ENCODE results near the gene KIRREL3. TPM values are rescaled to one million over a fixed set of nuclear protein-coding genes. Genes with fewer than 3 reads are reported as not detected.

KIRREL3 gene
- polyA plus RNA-seq, 1 donor (not counting 4 experiments of a cell fraction or from before 2014, with no cell fraction given): 0.04 TPM

DNA sequence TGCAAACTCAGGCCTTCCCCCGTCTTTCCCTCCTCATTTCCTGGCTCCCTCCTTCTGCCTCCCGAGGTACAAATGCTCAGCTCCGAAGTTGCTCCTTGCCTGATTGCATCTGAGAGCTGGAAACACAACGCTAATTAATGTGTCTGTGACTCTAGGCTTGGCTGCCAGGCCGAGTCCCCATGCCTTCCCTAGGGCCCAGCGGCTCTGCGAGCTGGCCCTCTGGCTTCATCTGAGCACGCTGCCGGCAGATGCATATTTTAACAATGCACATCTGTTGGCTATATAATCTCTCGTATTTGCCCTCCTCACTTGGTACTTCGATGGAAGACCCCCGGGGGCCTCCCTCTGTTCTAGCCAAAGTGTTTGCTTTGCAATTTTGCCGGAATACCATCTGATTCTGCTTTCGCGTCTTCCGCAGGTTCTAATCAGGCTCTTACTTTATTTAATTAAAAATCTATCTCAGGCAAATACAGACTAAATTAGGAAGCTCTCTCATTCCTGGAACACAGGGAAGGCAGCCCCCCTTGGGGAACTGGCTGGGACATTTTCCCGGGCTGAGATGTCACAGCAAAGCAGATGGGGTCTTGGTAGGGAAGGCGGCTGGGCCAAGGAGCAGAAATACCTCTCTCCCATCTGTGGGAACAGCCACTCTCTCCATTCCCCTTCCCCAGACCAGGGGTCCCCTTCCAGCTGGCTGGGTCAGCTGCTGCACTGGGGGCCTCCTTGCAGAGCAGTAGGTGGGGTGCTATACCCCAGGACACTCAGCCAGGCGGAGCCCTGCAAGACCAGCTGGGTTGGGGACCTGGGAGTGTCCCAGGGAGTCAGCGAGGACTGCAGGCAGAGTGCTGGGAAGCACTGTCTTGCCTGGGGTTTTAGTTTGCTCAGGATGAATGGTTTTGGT, 482.2 kb downstream of the KIRREL3 start:
- Histone ChIP-seq H3K4me2 (ENCODE audit: control insufficient read depth, extremely low read depth, insufficient read depth, low read depth, low read length) (no peak overlapping the region), H3K4me3 (ENCODE audit: control insufficient read depth in 2 of 3, extremely low read depth in 1 of 3, insufficient read depth in 2 of 3, low read depth in 1 of 3, low read length in 3 of 3) (no peak overlapping the region), H3K79me2 (ENCODE audit: control insufficient read depth, insufficient read depth, low read length) (no peaks in the 10 kb centered on the region), H3K9ac (ENCODE audit: control insufficient read depth, extremely low read depth, insufficient read depth, low read length) (no peak overlapping the region), H4K20me1 (ENCODE audit: control insufficient read depth, extremely low read depth, insufficient read depth, low read length) (no peaks in the 10 kb centered on the region), H3K9me1 (ENCODE audit: control insufficient read depth, extremely low read depth, insufficient read depth, low read length) (no peaks in the 10 kb centered on the region), H2AFZ (ENCODE audit: control insufficient read depth, low read length) (no peak overlapping the region), H3K4me1 (ENCODE audit: control insufficient read depth, extremely low read depth, insufficient read depth, low read length) (no peaks in the 10 kb centered on the region), H3K9me3 (ENCODE audit: control insufficient read depth, low read depth, low read length) (no peaks in the 10 kb centered on the region), H3K27ac (ENCODE audit: control insufficient read depth, insufficient read depth, low read length) (no peak overlapping the region), H3K36me3 (ENCODE audit: control insufficient read depth in 2 of 2, extremely low read depth in 1 of 2, insufficient read depth in 2 of 2, low read length in 2 of 2) (no peaks in the 10 kb centered on the region), H3K27me3 (ENCODE audit: control insufficient read depth, extremely low read depth, insufficient read depth, low read length) (no peaks in the 10 kb centered on the region)
- FAIRE-seq (no peak), DNase-seq (ENCODE audit: low read depth, low spot score) (no peak)
- TF ChIP-seq, protein P1, sequence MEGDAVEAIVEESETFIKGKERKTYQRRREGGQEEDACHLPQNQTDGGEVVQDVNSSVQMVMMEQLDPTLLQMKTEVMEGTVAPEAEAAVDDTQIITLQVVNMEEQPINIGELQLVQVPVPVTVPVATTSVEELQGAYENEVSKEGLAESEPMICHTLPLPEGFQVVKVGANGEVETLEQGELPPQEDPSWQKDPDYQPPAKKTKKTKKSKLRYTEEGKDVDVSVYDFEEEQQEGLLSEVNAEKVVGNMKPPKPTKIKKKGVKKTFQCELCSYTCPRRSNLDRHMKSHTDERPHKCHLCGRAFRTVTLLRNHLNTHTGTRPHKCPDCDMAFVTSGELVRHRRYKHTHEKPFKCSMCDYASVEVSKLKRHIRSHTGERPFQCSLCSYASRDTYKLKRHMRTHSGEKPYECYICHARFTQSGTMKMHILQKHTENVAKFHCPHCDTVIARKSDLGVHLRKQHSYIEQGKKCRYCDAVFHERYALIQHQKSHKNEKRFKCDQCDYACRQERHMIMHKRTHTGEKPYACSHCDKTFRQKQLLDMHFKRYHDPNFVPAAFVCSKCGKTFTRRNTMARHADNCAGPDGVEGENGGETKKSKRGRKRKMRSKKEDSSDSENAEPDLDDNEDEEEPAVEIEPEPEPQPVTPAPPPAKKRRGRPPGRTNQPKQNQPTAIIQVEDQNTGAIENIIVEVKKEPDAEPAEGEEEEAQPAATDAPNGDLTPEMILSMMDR (optimal IDR thresholded peaks at IDR 0.05 in 1 of 3, IDR thresholded peaks at IDR 0.05 in 1 of 3, conservative IDR thresholded peaks at IDR 0.05 in 1 of 3; ENCODE audit: extremely low read depth in 1 of 3, insufficient read depth in 2 of 3, low read length in 3 of 3): no peak
- no peak for TF ChIP-seq EZH2 (IDR thresholded peaks at IDR 0.05; ENCODE audit: low read length)
- dilution Hi-C loops (cut with MboI; ENCODE audit: extremely low pct_ligation_motif_present, low sequenced_read_pairs): no loop called here

DNA sequence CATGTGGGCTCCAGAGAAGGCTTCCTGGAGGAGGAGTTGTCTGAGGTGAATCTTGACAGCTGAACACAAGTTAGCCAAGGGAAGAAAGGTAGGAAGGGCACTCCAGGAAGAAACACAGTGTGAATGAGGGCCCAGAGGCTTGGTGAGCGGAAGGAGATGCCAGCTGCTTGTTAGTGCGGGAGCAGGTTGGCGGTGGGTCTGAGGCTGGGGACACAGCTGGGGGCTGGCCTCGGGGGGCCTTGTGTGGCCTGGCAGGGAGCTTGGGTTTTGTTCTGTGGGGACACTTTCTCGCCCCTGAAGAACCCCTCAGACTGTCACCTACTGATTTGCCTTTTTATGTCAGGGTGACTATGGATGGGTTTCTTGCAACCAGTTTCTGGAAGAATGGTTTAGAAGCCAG, 485.1 kb downstream of the KIRREL3 start:
- no peaks in the 10 kb centered on the region for H3K9me3 ChIP-seq (ENCODE audit: control insufficient read depth, low read depth, low read length)
- no peak overlapping the region for H3K27ac ChIP-seq (ENCODE audit: control insufficient read depth, insufficient read depth, low read length)
- no peak for FAIRE-seq
- H3K79me2 ChIP-seq (ENCODE audit: control insufficient read depth, insufficient read depth, low read length): no peaks in the 10 kb centered on the region
- no peak for DNase-seq (ENCODE audit: low read depth, low spot score)
- no peak overlapping the region for H3K9ac ChIP-seq (ENCODE audit: control insufficient read depth, extremely low read depth, insufficient read depth, low read length)
- no peak overlapping the region for H3K4me3 ChIP-seq (ENCODE audit: control insufficient read depth in 2 of 3, extremely low read depth in 1 of 3, insufficient read depth in 2 of 3, low read depth in 1 of 3, low read length in 3 of 3)
- no peak overlapping the region for H2AFZ ChIP-seq (ENCODE audit: control insufficient read depth, low read length)
- no peaks in the 10 kb centered on the region for H3K4me1 ChIP-seq (ENCODE audit: control insufficient read depth, extremely low read depth, insufficient read depth, low read length)
- TF ChIP-seq EZH2 (IDR thresholded peaks at IDR 0.05; ENCODE audit: low read length): no peak
- TF ChIP-seq, protein P1 (optimal IDR thresholded peaks at IDR 0.05 in 1 of 3, IDR thresholded peaks at IDR 0.05 in 1 of 3, conservative IDR thresholded peaks at IDR 0.05 in 1 of 3; ENCODE audit: extremely low read depth in 1 of 3, insufficient read depth in 2 of 3, low read length in 3 of 3): no peak
- H3K36me3 ChIP-seq (ENCODE audit: control insufficient read depth in 2 of 2, extremely low read depth in 1 of 2, insufficient read depth in 2 of 2, low read length in 2 of 2): no peaks in the 10 kb centered on the region
- no peaks in the 10 kb centered on the region for H3K27me3 ChIP-seq (ENCODE audit: control insufficient read depth, extremely low read depth, insufficient read depth, low read length)
- no peaks in the 10 kb centered on the region for H3K9me1 ChIP-seq (ENCODE audit: control insufficient read depth, extremely low read depth, insufficient read depth, low read length)
- no peak overlapping the region for H3K4me2 ChIP-seq (ENCODE audit: control insufficient read depth, extremely low read depth, insufficient read depth, low read depth, low read length)
- dilution Hi-C loops (cut with MboI; ENCODE audit: extremely low pct_ligation_motif_present, low sequenced_read_pairs): no loop called here
- no peaks in the 10 kb centered on the region for H4K20me1 ChIP-seq (ENCODE audit: control insufficient read depth, extremely low read depth, insufficient read depth, low read length)
